Raji (cell line): ENCODE results near the gene FOCAD.

ENCODE experiments used
- POLR2A ChIP-seq: IDR thresholded peaks from 2 replicates; pipeline ENCODE4 v1.6.1; 2011; ENCODE audit warnings: low read depth, low read length, control low read depth; ENCODE audit not compliant: insufficient read depth

FOCAD gene, protein sequence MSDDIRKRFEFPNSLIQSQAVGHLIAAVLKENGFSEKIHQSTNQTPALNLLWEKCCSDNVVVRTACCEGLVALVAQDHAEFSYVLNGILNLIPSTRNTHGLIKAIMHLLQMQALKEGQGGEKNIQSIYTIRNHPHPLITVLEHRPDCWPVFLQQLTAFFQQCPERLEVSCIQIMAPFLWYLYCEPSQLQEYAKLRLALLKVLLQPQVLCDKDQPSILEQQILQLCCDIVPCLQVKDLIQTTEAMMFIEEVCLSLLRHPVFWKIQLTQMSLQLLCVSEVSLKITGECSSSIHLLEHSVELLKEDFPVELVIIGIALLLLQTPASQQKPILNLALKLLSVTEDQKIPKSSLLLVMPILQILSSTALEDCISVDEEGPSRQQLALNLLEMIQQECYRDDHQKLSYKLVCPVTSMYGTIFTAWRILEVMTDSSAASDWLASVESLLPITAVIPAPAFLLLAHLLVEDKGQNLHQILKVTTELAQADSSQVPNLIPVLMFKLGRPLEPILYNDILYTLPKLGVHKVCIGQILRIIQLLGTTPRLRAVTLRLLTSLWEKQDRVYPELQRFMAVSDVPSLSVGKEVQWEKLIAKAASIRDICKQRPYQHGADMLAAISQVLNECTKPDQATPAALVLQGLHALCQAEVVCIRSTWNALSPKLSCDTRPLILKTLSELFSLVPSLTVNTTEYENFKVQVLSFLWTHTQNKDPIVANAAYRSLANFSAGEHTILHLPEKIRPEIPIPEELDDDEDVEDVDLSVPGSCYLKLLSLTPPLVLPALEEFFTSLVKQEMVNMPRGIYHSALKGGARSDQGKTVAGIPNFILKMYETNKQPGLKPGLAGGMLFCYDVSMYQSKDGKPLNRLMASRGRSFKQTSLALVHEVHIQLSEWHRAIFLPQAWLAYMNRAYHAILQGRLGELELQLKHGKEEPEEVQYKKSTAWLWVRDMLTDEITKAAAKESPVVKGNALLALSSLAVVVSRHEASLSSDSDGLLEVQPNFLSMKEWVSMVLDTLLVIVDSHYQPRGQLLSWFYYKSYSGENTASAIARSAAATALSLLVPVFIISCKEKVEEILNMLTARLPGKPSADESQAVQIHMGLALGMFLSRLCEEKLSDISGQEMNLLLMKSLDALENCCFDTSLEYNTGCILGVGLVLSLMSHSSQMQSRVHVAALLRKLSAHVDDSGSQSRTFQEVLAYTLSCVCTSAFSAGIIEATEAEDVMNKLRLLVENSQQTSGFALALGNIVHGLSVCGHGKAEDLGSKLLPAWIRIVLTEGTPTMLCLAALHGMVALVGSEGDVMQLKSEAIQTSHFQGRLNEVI (N-terminal part only)

DNA sequence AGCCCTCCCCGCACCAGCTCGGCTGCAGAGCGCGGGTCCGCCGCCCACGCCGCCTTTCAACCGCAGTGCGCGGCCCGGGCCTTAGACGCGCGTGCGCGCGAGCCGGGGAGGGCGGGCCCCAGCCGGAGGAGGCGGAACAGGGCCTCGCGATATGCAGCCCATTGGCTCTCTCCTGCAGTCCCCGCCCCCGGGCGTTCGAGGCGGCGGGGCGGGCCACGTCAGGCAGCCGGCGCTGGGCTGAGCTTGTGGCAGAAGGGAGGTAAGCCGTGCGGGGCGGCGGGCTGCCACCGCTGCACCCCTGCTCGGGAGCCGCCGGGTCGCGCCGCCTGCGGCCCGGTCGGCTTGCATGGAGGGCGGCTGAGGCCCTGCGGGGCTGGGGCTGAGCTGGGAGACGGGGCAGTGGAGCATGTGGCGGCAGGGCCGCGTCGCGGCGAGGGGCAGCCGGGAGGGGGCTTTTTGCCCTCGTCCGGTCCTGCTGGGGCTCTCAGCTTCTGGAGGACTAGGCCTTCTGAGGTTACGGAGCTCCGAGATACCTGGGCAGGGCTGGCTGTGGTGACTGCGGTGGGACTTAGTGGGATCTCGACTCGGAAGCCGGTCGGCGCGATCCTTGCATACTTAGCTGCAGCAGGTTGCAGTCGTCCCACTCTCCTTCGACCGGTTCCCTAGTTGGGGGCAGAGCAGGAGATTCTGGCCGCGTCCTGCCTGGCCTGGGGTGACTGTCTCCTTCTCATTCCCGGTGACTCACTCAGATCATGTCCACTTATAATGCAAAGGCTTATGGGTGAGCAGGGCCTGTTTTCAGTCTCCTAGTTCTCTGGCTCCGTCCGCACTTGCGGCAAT, at the start of gene FOCAD:
Gene FOCAD (plus strand): TSS at position 225 of the 840 bp plus-strand sequence. CDS start 31,095 bp downstream, outside the sequence.
- peak; percentile 90 for TF ChIP-seq POLR2A

DNA sequence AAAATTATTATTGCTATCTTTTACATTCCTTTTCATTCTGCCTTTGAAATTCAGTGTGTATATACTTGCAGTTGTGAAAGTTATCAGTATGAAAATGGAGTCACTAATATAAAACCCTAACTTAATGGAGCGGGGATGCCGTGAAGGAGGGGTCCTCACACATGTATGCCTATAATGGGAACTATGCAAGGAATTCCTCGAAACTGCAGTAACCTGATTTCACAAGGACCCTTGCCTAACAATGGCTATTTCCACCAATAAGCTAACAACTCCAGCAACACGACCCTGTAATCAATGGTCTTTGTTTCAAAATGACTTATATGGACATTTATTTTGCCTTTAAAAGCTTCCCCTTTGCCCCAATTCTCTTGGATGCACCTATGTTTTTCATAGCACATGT, 49.2 kb upstream of the FOCAD start:
- no peak for TF ChIP-seq POLR2A

DNA sequence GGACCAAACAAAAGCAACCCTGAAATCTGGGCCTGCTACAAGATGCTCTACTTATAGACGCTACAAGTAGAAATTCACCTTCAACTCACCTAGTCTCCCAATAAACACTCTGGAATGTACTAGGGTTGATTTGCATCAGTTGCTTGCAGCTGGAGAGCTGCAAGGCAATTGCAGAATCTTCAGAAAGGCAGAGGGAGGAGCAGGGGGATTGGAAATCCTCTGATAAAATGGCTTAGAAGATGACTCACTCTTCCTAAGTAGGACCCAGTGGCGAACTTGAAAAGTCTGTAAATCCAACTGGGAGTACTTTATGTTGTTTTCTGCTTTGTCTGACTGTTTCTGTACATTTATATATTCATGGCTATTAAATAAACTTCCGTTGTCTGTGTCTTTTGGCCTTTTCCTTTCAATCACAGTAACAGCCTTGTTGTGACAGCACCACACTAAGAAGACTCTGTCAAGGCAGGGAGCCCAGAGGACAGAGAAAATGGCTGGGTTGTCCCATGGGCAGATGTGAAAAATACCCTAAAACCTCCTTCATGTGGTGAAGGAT, 47.1 kb upstream of the FOCAD start:
- TF ChIP-seq POLR2A = no peak

DNA sequence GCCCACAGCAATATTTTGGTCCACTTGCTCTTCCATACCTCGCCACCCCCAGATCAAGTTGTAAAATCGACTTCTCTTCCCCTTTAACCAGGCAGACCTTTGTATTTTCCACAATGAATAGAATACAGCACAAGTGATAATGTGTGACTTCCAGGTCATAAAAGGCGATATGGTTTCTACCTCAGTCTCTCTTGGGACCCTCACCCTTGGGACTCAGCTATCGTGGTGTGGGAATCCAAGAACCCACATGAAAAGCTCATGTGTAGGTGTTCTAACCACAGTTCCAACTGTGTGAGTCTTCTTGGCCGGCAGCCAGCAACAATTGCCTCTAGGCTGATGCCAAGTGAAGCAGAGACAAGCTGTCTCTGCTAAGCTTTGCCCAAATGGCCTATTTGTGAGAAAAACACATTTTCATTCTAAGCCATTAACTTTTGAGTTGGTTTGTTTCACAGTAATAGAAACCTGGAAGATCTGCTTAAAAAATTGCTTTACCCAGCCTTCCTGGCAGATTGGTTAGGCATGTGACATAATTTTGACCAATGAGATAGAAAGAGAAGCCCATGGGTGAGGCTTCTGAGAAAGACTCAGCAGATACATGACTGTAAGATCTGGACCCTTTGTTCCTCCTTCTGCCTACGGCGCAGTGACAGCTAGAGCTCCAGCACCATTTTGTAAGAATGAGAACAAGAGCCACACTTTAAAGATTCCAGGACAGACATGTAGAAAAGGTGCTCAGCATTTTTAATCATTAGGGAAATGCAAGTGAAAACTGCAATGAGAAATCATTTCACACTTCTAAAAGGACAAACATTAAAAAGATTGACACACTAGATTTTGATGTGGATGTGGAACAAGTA, 43.5 kb upstream of the FOCAD start:
- TF ChIP-seq POLR2A = peak; percentile 33; the same call in 1 of the 2 replicates

DNA sequence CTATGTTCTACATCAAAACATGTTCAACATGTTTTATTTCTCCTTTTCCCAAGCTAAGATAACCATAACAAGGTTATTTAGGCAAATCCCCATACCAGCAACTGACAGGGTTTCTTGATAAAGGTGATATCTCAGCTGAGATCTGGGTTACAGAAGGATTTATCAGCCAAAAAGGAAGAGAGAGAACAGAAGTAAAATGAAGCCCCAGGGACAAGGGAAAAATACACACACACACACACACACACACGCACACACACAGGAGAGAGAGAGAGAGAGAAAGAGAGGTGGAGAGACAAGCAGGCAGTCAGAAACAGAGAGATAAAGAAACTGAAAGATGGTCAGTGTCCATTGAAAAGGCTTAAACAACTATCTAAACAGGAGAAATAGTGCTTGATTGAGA, 42.0 kb upstream of the FOCAD start:
- no peak for TF ChIP-seq POLR2A

DNA sequence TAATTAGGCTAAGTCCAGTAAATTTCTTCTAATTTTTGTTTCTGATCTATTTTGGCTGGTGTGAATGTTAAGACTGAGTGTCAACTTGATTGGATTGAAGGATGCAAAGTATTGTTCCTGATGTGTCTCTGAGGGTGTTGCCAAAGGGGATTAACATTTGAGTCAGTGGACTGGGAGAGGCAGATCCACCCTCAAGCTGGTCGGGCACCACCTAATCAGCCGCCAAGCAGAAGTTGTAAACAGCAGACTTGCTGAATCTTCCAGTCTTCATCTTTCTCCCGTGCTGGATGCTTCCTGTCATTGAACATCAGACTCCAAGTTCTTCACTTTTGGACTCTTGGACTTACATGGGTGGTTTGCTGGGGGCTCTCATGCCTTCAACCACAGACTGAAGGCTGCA, 40.4 kb upstream of the FOCAD start:
- no peak for TF ChIP-seq POLR2A

DNA sequence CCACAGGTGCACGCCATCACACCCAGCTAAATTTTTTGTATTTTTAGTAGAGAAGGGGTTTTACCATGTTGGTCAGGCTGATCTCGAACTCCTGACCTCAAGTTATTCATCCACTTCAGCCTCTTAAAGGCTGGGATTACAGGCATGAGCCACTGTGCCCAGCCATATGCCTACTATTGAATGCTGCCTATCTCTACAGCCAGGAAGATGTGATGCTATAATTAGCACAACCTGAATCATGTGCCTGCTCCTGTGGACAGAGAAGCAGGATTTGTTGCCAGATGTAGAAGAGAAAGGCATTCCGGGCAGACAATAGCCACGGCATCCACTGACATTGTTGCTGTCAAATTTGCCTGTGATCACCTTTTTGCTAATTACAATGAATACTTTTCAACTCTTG, 37.4 kb upstream of the FOCAD start:
- no peak for TF ChIP-seq POLR2A

DNA sequence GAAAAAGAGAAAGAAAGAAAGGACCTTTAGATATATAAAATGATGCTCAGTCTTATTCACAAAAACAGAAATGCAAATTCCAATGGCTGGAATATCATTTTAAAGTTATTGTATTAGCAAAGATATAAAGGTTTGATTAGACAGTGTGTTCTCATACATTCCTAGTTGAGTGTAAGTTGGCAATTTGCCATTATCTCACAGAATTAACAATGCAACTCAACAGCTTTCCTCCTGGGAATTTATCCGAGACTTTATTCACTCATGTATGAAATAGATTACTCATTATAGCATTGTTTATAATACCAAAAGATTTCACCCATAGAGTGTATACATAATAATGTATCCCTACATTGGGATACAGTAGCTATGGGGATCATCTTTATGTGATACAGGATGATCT, 34.7 kb upstream of the FOCAD start:
- no peak for TF ChIP-seq POLR2A

DNA sequence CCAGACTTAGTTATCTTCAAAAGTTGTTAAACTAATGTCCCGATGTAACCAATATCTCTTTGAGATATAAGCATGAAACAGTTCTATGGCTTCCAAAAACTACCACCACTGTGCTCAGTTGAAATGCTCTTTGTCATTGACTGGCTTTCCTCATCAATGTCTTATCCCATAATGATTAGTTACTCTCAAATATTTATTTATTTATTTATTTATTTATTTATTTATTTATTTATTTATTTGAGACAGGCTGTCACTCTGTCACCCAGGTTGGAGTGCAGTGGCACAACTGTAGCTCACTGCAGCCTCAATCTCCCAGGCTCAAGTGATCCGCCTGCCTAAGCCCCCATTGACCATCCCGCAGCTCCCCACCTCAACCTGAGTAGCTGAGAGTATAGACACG, 33.7 kb upstream of the FOCAD start:
- TF ChIP-seq POLR2A = no peak

DNA sequence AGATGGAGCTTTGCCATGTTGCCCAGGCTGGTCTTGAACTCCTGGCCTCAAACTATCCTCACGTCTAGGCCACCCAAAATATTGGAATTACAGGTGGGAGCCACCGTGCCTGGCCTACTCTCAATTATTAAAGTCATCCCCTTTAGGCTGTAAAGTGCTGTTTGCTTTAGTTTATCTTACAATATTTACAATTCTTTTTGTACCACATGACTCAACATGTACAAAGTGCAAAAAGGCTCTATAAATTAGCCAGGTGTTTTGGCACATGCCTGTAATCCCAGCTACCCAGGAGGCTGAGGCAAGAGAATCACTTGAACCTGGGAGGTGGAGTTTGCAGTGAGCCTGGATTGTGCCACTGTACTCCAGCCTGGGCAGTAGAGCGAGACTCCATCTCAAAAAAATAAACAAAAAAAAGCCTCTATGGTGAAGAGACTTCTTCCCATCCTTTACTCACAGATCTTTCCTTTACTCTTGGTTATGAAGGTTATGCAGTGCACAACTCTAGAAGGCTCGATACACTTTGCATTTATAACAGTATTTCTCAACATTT, 33.2 kb upstream of the FOCAD start:
- no peak for TF ChIP-seq POLR2A

DNA sequence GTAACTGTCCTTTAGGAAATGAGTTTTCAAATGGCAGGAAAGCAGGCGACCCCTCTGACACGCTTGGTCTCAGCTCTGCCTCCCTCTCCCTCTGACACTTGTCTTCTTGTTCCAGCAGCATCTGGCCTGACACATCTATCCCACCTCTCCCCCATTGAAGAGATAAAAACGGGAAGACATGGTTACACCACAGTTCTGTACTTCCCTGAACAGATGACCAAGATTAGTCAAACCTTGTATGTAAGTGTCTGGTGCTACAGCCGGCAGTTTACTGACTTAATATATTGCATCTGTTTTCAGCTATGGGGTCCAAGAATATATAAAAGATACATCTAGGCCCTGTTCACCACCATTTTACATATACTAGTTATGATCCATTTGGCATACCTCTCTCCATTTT, 32.1 kb upstream of the FOCAD start:
- TF ChIP-seq POLR2A = no peak

DNA sequence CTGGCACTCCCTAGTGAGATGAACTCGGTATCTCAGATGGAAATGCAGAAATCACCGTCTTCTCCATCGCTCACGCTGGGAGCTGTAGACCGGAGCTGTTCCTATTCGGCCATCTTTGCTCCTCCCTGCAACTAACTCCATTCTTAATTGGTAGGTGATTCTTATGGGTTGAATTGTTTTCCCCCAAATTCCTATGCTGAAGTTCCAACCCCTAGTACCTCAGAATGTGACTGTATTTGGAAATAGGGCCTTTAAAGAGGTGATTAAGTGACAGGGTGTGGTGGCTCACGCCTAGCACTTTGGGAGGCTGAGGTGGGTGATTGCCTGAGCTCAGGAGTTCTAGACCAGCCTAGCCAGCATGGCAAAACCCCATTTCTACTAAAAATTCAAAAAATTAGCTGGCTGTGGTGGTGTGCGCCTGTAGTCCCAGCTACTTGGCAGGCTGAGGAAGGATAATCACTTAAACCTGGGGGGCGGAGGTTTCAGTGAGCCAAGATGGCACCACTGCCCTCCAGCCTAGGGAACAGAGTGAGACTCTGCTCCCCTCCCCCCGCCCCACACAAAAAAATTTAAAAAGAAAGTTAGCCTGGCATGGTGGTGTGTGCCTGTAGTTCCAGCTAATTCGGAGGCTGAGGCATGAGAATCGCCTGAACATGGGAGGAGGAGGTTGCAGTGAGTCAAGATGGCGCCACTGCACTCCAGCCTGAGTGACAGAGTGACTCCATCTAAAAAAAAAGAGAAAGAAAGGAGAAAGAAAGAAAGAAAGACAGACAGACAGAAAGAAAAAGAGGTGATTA, 25.2 kb upstream of the FOCAD start:
- TF ChIP-seq POLR2A = no peak
